B cell (primary cell): ENCODE data around the gene TMBIM1.

Experiments used
- EZH2 ChIP-seq: IDR thresholded peaks from 2 replicates; pipeline ENCODE4 v1.6.1; 2012; ENCODE audit warnings: borderline replicate concordance, low read depth, mild to moderate bottlenecking, moderate library complexity, low read length; ENCODE audit not compliant: insufficient read depth, poor library complexity, severe bottlenecking
- TF ChIP-seq, protein P1 (sequence below): fragments of 200-600 bp; IDR thresholded peaks from one replicate; pipeline ENCODE4 v1.8.0; 2022; ENCODE audit warnings: antibody characterized with exemption, mild to moderate bottlenecking

DNA sequence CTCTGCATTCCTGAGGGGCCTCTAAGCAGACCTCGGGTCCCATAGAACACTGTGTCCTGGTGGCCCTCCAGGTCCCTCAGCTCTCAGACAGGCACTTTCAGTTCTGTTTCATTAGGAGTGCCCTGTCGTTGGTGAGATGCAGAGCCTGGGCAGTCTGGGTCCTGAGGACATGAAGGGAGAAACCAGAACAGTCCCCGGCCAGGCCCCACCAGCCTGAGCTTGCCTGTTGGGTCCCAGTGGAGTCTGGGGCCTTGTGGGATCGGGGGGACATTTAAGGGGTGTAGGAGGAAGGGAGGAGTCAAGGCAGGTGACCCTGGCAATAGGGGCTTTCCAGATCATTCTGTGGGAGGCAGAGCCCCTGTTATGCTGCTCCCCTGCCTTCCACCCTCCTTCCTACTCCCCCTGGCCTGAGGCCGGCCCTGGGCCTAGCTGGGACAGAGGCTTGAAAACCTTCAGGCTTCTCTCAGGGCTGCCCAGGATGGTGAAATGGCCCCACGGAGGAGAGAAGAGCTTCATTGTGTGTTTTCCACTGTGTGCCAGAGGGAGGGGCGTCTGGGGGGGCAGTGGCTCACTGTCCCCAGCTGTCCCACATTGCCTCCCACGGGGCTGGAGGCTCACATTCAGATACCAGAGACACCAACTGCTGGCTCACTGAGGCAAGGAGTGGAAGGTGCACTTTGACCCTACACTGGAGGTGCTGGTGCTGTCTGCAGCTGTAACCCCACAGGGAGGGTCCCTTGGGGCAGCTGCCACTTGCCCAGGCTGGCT, 37.7 kb upstream of the TMBIM1 start:
- TF ChIP-seq, protein P1, sequence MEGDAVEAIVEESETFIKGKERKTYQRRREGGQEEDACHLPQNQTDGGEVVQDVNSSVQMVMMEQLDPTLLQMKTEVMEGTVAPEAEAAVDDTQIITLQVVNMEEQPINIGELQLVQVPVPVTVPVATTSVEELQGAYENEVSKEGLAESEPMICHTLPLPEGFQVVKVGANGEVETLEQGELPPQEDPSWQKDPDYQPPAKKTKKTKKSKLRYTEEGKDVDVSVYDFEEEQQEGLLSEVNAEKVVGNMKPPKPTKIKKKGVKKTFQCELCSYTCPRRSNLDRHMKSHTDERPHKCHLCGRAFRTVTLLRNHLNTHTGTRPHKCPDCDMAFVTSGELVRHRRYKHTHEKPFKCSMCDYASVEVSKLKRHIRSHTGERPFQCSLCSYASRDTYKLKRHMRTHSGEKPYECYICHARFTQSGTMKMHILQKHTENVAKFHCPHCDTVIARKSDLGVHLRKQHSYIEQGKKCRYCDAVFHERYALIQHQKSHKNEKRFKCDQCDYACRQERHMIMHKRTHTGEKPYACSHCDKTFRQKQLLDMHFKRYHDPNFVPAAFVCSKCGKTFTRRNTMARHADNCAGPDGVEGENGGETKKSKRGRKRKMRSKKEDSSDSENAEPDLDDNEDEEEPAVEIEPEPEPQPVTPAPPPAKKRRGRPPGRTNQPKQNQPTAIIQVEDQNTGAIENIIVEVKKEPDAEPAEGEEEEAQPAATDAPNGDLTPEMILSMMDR, result no peak
- no peak for TF ChIP-seq EZH2
